ENCODE data around the gene PRDX5.

DNA sequence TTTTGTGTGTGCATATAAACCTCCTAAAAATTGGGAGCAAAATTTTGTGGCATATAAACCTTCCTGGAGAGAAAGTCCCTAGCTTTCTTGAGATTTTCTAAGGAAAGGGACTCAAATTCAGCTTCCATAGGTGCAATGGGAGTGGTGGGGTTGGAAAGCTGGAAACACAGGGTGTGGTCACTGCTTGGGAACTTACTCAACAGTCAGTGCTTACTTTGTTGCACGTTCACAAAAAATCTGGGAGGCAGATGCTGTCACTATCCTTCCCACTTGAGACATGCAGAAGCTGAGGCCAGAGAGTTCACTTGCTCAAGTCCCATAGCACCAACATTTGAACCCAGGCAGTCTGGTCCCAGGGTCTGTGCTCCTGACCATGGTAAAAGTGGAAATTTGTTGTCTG is 21.7 kb upstream of the PRDX5 start:
- TF ChIP-seq, protein P1, sequence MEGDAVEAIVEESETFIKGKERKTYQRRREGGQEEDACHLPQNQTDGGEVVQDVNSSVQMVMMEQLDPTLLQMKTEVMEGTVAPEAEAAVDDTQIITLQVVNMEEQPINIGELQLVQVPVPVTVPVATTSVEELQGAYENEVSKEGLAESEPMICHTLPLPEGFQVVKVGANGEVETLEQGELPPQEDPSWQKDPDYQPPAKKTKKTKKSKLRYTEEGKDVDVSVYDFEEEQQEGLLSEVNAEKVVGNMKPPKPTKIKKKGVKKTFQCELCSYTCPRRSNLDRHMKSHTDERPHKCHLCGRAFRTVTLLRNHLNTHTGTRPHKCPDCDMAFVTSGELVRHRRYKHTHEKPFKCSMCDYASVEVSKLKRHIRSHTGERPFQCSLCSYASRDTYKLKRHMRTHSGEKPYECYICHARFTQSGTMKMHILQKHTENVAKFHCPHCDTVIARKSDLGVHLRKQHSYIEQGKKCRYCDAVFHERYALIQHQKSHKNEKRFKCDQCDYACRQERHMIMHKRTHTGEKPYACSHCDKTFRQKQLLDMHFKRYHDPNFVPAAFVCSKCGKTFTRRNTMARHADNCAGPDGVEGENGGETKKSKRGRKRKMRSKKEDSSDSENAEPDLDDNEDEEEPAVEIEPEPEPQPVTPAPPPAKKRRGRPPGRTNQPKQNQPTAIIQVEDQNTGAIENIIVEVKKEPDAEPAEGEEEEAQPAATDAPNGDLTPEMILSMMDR (conservative IDR thresholded peaks at IDR 0.05; ENCODE audit: low read length), result no peak
- TF ChIP-seq EZH2phosphoT487 (IDR thresholded peaks at IDR 0.05; ENCODE audit: borderline replicate concordance, low read depth, low read length), result no peak
